ENCODE data around the gene CHAF1B. TPM values are rescaled to one million over a fixed set of nuclear protein-coding genes. Genes with fewer than 3 reads are reported as not detected.
"Not testable (repeated sequence)": the region's sequence is repeated elsewhere in the genome, so short reads cannot be mapped to it uniquely, and the experiment has no call there.

CHAF1B gene
- total RNA-seq, 1 donor from 2014 or later: 1.1 TPM

DNA sequence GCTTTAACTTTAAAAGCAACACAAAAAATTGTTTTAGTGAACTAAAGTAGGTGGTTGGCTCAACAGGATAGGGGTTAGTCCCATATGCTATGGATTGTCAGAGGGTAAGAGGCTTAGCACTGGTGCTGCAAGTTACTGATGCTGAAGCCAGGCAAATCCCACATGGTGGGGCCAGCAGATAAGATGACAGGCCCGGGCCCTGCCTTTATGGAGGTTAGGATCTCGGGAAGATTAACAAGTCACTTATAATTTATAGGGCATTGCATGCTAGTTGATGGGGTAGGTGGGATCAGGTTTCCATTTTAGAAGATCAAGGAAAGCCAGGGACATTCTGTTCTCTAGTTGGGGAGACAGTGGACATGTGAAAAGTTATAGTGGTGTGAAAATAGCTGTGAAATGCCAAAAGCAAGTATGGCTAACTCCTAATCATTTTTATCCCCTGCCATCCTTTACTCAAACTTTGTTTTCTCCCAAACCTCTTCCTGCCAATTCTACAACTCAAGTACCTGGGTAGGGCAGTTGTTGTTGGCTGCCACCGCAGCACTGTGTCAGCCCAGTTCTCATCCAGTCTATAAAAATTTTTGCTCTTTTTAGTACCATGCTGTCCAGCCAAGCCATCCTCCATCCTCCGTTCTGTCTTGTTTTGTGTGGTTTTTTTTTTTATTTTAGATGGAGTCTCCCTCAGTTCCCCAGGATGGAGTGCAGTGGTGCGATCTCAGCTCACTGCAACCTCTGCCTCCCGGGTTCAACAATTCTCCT lies 10.3 kb downstream of the CHAF1B start:
- no peak for DNase-seq (ENCODE audit: low read depth)

DNA sequence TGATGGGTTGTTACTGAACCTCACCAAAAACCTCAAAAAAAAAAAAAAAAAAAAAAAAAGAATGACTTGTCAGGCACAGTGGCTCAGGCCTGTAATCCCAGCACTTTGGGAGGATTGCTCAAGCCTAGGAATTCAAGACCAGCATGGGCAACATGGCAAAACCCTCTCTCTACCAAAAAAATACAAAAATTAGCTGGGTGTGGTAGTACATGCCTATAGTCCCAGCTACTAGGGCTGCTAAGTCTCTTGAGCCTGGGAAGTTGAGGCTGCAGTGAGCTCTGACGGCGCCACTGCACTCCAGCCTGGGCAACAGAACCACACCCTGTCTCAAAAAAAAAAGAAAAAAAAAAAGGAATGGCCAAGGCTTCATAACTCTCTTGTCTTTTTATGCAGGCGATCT lies 11.1 kb downstream of the CHAF1B start:
- DNase-seq (ENCODE audit: low read depth) (no peak), FAIRE-seq (no peak)
- no peaks in the 10 kb centered on the region for H3K27me3 ChIP-seq (ENCODE audit: control insufficient read depth, insufficient read depth, low read length)

More for the DNA sequence above, 10.3 kb downstream of the CHAF1B start:
- Histone ChIP-seq H3K36me3 (ENCODE audit: control insufficient read depth, insufficient read depth, low read length) (no peaks in the 10 kb centered on the region), H3K27me3 (ENCODE audit: control insufficient read depth, insufficient read depth, low read length) (no peaks in the 10 kb centered on the region), H3K4me3 (ENCODE audit: low read depth, low read length) (no peak overlapping the region)
- TF ChIP-seq, protein P1, sequence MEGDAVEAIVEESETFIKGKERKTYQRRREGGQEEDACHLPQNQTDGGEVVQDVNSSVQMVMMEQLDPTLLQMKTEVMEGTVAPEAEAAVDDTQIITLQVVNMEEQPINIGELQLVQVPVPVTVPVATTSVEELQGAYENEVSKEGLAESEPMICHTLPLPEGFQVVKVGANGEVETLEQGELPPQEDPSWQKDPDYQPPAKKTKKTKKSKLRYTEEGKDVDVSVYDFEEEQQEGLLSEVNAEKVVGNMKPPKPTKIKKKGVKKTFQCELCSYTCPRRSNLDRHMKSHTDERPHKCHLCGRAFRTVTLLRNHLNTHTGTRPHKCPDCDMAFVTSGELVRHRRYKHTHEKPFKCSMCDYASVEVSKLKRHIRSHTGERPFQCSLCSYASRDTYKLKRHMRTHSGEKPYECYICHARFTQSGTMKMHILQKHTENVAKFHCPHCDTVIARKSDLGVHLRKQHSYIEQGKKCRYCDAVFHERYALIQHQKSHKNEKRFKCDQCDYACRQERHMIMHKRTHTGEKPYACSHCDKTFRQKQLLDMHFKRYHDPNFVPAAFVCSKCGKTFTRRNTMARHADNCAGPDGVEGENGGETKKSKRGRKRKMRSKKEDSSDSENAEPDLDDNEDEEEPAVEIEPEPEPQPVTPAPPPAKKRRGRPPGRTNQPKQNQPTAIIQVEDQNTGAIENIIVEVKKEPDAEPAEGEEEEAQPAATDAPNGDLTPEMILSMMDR (IDR thresholded peaks at IDR 0.05; ENCODE audit: insufficient read depth, low read length, severe bottlenecking): no peak
- no peak for FAIRE-seq

DNA sequence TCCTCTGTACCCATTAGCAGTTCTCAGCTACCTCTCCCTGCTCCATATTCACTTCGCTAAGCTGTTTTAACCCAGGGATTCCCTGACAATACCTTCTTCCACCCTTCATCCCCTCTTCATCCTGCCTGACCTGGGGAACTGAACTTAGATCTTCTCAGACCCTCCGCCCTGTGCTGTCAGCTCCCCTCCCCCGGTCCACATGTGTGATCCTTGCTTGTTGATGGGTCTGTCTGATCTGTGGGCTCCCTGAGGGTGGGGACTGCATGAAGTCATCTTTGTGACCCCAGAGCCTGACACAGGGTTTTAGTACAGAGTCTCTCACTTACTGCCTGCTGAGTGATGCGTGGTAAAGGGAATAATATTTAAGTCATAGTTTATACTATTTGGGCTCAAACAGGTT lies 11.8 kb downstream of the CHAF1B start:
- DNase-seq (ENCODE audit: low read depth) (no peak), FAIRE-seq (no peak)
- no peaks in the 10 kb centered on the region for H3K36me3 ChIP-seq (ENCODE audit: control insufficient read depth, insufficient read depth, low read length)
- no peak overlapping the region for H3K4me3 ChIP-seq (ENCODE audit: low read depth, low read length)
- TF ChIP-seq, protein P1 (IDR thresholded peaks at IDR 0.05; ENCODE audit: insufficient read depth, low read length, severe bottlenecking): no peak
- H3K27me3 ChIP-seq (ENCODE audit: control insufficient read depth, insufficient read depth, low read length): no peaks in the 10 kb centered on the region

More for the DNA sequence above, 11.1 kb downstream of the CHAF1B start:
- Histone ChIP-seq H3K36me3 (ENCODE audit: control insufficient read depth, insufficient read depth, low read length) (no peaks in the 10 kb centered on the region), H3K4me3 (ENCODE audit: low read depth, low read length) (no peak overlapping the region)
- TF ChIP-seq, protein P1 (IDR thresholded peaks at IDR 0.05; ENCODE audit: insufficient read depth, low read length, severe bottlenecking): no peak

DNA sequence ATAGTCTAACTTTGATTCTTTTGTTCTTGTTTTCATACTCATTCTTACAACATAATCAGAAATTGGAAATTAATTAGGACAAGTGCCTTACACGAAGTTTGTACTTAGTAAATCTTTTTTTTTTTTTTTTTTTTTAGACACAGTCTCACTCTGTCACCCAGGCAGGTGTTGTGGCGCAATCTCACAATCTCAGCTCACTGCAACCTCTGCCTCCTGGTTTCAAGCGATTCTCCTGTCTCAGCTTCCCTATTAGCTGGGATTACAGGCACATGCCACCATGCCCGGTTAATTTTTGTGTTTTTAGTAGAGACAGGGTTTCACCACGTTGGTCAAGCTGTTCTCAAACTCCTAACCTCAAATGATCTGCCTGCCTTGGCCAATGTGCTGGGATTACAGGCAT lies 12.4 kb downstream of the CHAF1B start:
- FAIRE-seq: no peak
- DNase-seq (ENCODE audit: low read depth): no peak
- TF ChIP-seq, protein P1 (IDR thresholded peaks at IDR 0.05; ENCODE audit: insufficient read depth, low read length, severe bottlenecking): no peak
- Histone ChIP-seq H3K36me3 (ENCODE audit: control insufficient read depth, insufficient read depth, low read length) (no peaks in the 10 kb centered on the region), H3K27me3 (ENCODE audit: control insufficient read depth, insufficient read depth, low read length) (no peaks in the 10 kb centered on the region), H3K4me3 (ENCODE audit: low read depth, low read length) (no peak overlapping the region)

DNA sequence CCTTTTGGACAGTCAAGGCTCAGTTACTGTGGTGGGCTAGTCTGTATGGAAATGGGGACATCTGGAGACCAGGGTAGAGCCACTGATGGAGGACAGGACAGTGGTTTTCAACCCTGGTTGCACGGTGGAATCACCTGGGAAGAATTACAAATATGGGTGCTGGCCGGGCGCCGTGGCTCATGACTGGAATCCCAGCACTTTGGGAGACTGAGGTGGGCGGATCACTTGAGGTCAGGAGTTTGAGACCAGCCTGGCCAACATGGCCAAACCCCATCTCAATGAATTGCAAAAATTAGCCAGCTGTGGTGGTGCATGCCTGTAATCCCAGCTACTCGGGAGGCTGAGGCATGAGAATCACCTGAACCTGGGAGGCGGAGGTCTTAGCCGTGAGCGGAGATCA lies 14.5 kb downstream of the CHAF1B start:
- not testable (repeated sequence) for H3K36me3 ChIP-seq (ENCODE audit: control insufficient read depth, insufficient read depth, low read length); H3K27me3 ChIP-seq (ENCODE audit: control insufficient read depth, insufficient read depth, low read length); DNase-seq (ENCODE audit: low read depth); FAIRE-seq; H3K4me3 ChIP-seq (ENCODE audit: low read depth, low read length)

DNA sequence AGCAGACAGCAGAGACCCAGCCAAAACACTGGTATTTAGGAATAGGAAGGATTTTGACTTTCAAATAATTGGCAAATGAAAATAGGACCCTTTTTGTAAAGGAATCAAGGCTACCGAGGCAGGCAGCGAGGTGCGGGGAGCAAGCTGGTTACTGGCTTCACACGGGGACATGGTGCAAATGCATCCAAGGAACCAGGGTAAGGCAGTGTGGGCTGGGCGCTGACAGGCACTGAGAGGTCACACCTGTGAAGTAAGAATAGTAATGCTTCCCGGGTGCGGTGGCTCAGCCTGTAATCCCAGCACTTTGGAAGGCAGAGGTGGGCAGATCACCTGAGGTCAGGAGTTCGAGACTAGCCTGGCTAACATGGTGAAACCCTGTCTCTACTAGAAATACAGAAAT lies 15.5 kb downstream of the CHAF1B start:
- Histone ChIP-seq H3K4me3 (ENCODE audit: low read depth, low read length) (no peak overlapping the region), H3K36me3 (ENCODE audit: control insufficient read depth, insufficient read depth, low read length) (peaks cover 1% of the 10 kb centered on the region), H3K27me3 (ENCODE audit: control insufficient read depth, insufficient read depth, low read length) (no peaks in the 10 kb centered on the region)
- FAIRE-seq (no peak), DNase-seq (ENCODE audit: low read depth) (no peak)
- TF ChIP-seq, protein P1 (IDR thresholded peaks at IDR 0.05; ENCODE audit: insufficient read depth, low read length, severe bottlenecking): no peak
